Endodermal cell (in vitro differentiated cells): Measurements from ENCODE around the gene MROH9. TPM values are rescaled to one million over a fixed set of nuclear protein-coding genes. Genes with fewer than 3 reads are reported as not detected.

Source experiments
- DNase-seq: peaks from one replicate; pipeline ENCODE4 v3.0.0-alpha.2; 2017
- H3K27ac ChIP-seq: 2 replicates; pipeline ENCODE4 v1.5.1; 2013; ENCODE audit warnings: mild to moderate bottlenecking, low read depth, low read length, moderate library complexity
- H3K27me3 ChIP-seq: 2 replicates; pipeline ENCODE4 v1.6.1; 2013; ENCODE audit warnings: mild to moderate bottlenecking, low read length, moderate library complexity; ENCODE audit not compliant: insufficient read depth, control insufficient read depth, poor library complexity, severe bottlenecking
- H3K36me3 ChIP-seq: 2 replicates; pipeline ENCODE4 v1.7.0; 2013; ENCODE audit warnings: mild to moderate bottlenecking, low read length, moderate library complexity; ENCODE audit not compliant: control insufficient read depth, insufficient read depth
- H3K4me1 ChIP-seq: one replicate; pipeline ENCODE4 v1.7.0; 2013; ENCODE audit warnings: low read length; ENCODE audit not compliant: control insufficient read depth, insufficient read depth
- H3K4me3 ChIP-seq: 2 replicates; pipeline ENCODE4 v1.5.1; 2013; ENCODE audit warnings: mild to moderate bottlenecking, low read length, moderate library complexity
- H3K9ac ChIP-seq: 2 replicates; pipeline ENCODE4 v1.6.1; 2013; ENCODE audit warnings: mild to moderate bottlenecking, low read length, moderate library complexity; ENCODE audit not compliant: poor library complexity, severe bottlenecking; ENCODE audit errors: extremely low read depth
- H3K9me3 ChIP-seq: 2 replicates; pipeline ENCODE4 v1.6.1; 2013; ENCODE audit warnings: mild to moderate bottlenecking, low read length, moderate library complexity; ENCODE audit not compliant: control insufficient read depth
- H3K27ac Mint-ChIP-seq: 2 replicates; pipeline ENCODE4 v1.8.0; 2020; ENCODE audit warnings: mixed read lengths
- H3K27me3 Mint-ChIP-seq: 2 replicates; pipeline ENCODE4 v1.8.0; 2021; ENCODE audit warnings: mild to moderate bottlenecking, mixed read lengths; ENCODE audit not compliant: insufficient read depth
- H3K36me3 Mint-ChIP-seq: 2 replicates; pipeline ENCODE4 v1.8.0; 2020; ENCODE audit warnings: low read depth, mixed read lengths
- H3K4me1 Mint-ChIP-seq: 2 replicates; pipeline ENCODE4 v1.8.0; 2020; ENCODE audit warnings: mixed read lengths
- H3K4me3 Mint-ChIP-seq: 2 replicates; pipeline ENCODE4 v1.8.0; 2020; ENCODE audit warnings: mild to moderate bottlenecking, moderate library complexity, mixed read lengths
- H3K9me3 Mint-ChIP-seq: 2 replicates; pipeline ENCODE4 v1.8.0; 2020; ENCODE audit warnings: mild to moderate bottlenecking, mixed read lengths
- WGBS, 2 experiments: methylation state at CpG; one replicate each; pipeline versions ENCODE4 v1.1.5 to v1.1.7; 2013; ENCODE audit warnings: missing lambda C conversion rate in 2 of 2, mixed read lengths in 1 of 2; ENCODE audit not compliant: insufficient coverage in 1 of 2, insufficient read length in 1 of 2; 5-methylcytosine and 5-hydroxymethylcytosine counted together
- total RNA-seq, 2 donors: library from RNA; stranded (reverse); fragmentation: NEBNext Ultra II Directional in 1 of 2; extraction: Animal tissue kit (Norgen Biotek cat#: 25700) in 1 of 2; gene quantifications; 2 replicates in 1 of 2; 3 replicates in 1 of 2; pipeline ENCODE4 v1.2.1, GENCODE V29; 2021
- TF ChIP-seq, protein P1 (sequence below): fragments of 200-600 bp; sonication (generic); conservative IDR thresholded peaks from 2 replicates; pipeline ENCODE4 v1.5.0; 2021; ENCODE audit warnings: antibody characterized with exemption, mild to moderate bottlenecking

MROH9 gene
- total RNA-seq, 2 donors from 2014 or later = not detected

DNA sequence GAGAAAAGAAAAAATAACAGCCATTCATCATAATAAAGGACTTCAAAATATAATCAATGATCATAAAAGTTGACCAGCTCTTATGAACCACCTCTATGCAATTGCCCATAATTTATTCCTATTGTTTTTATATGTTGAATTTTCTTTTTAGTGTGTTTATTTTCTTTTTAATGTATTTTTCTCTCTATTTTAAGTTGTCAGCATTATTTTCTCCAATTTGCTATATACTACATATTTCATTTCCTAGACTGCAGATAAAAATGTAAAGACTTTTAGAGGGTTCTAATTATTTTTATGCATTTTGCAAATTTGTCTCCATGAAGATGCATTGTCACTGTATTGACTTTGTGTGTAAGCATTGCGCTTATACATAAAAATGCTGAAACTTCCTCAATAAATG lies 58.4 kb downstream of the MROH9 start:
- H3K4me3 Mint-ChIP-seq = no peak overlapping the region
- Histone ChIP-seq H3K4me3 (no peak overlapping the region), H3K9me3 (no peaks in the 10 kb centered on the region), H3K4me1 (no peaks in the 10 kb centered on the region), H3K36me3 (no peaks in the 10 kb centered on the region), H3K27ac (no peak overlapping the region), H3K27me3 (no peaks in the 10 kb centered on the region), H3K9ac (no peak overlapping the region)
- H3K9me3 Mint-ChIP-seq = no peaks in the 10 kb centered on the region
- no peaks in the 10 kb centered on the region for H3K36me3 Mint-ChIP-seq
- TF ChIP-seq, protein P1, sequence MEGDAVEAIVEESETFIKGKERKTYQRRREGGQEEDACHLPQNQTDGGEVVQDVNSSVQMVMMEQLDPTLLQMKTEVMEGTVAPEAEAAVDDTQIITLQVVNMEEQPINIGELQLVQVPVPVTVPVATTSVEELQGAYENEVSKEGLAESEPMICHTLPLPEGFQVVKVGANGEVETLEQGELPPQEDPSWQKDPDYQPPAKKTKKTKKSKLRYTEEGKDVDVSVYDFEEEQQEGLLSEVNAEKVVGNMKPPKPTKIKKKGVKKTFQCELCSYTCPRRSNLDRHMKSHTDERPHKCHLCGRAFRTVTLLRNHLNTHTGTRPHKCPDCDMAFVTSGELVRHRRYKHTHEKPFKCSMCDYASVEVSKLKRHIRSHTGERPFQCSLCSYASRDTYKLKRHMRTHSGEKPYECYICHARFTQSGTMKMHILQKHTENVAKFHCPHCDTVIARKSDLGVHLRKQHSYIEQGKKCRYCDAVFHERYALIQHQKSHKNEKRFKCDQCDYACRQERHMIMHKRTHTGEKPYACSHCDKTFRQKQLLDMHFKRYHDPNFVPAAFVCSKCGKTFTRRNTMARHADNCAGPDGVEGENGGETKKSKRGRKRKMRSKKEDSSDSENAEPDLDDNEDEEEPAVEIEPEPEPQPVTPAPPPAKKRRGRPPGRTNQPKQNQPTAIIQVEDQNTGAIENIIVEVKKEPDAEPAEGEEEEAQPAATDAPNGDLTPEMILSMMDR = no peak
- no peak overlapping the region for H3K27ac Mint-ChIP-seq
- WGBS, 2 experiments = 90% methylated on average over 1 of the region's 1 CpG; no CpG with 5 or more reads in 1 of the 2 experiments
- DNase-seq = no peak
- H3K4me1 Mint-ChIP-seq = no peaks in the 10 kb centered on the region
- peaks cover 6% of the 10 kb centered on the region for H3K27me3 Mint-ChIP-seq

DNA sequence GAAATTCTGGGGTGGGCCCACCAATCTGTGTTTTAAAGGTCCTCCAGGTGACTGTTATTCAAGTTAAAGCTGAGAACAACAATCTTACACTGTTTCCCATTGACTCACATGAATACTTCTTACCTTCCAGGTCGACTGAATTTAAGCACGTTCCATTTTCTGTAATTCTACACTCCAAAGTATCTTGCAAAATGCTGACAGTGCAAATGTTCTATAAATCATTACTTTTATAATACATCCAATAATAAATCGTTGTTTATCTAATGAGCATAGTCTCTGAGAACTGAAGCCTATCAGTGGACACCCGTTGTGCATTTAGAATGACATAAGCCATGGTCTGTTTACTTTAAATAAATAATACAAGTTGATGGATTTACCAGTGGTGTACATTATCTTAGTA lies 79.5 kb downstream of the MROH9 start:
- Histone ChIP-seq H3K4me1 (peaks cover 3% of the 10 kb centered on the region), H3K27ac (no peak overlapping the region), H3K9ac (no peak overlapping the region), H3K27me3 (no peaks in the 10 kb centered on the region), H3K36me3 (no peaks in the 10 kb centered on the region), H3K4me3 (no peak overlapping the region), H3K9me3 (no peaks in the 10 kb centered on the region)
- Mint-ChIP-seq H3K4me3 (no peak overlapping the region), H3K9me3 (no peaks in the 10 kb centered on the region), H3K36me3 (no peaks in the 10 kb centered on the region), H3K27me3 (no peaks in the 10 kb centered on the region), H3K27ac (no peak overlapping the region), H3K4me1 (peaks cover 2% of the 10 kb centered on the region)
- TF ChIP-seq, protein P1 = no peak
- WGBS, 2 experiments = 85 to 100% methylated on average over 1 to 4 of the region's 4 CpGs
- DNase-seq = no peak

DNA sequence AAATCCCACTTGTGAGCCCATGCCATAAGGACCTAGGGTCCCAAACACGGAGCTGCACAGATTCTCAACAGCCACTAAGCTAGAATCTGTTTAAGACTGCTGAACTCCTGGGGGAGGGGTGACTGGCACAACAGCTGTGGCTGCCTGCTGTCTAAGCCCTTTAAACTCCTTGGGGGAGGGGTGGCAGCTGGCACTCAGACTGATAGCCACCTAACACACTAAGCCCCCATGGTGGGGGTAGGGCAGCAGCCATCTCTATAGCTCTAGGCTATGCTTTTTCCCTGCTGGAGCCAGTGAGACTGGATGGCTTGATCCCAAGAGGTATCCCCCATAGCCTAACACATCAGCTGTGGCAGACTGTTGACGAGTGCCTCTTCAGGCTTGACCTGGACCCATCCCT lies 82.1 kb downstream of the MROH9 start:
- DNase-seq = no peak
- no peak overlapping the region for H3K27ac ChIP-seq
- H3K36me3 ChIP-seq = no peaks in the 10 kb centered on the region
- no peaks in the 10 kb centered on the region for H3K9me3 ChIP-seq
- peaks cover 3% of the 10 kb centered on the region for H3K4me1 ChIP-seq
- TF ChIP-seq, protein P1 = no peak
- no peaks in the 10 kb centered on the region for H3K36me3 Mint-ChIP-seq
- no peaks in the 10 kb centered on the region for H3K27me3 ChIP-seq
- H3K9me3 Mint-ChIP-seq = peaks cover 2% of the 10 kb centered on the region
- H3K4me1 Mint-ChIP-seq = peaks cover 2% of the 10 kb centered on the region
- H3K27ac Mint-ChIP-seq = no peak overlapping the region
- WGBS, 2 experiments = 80 to 94% methylated on average over 1 to 2 of the region's 2 CpGs
- H3K4me3 Mint-ChIP-seq = no peak overlapping the region
- H3K27me3 Mint-ChIP-seq = no peaks in the 10 kb centered on the region
- no peak overlapping the region for H3K9ac ChIP-seq
- H3K4me3 ChIP-seq = no peak overlapping the region
